Suppressor macrophage treated with lipopolysaccharide for 4 hours (primary cell): ENCODE results near the gene CUX1.
"Not testable (repeated sequence)": the region's sequence is repeated elsewhere in the genome, so short reads cannot be mapped to it uniquely, and the experiment has no call there.

Source experiments
- DNase-seq: peaks from one replicate; pipeline ENCODE4 v3.0.0-alpha.2; 2020

Gene CUX1, protein sequence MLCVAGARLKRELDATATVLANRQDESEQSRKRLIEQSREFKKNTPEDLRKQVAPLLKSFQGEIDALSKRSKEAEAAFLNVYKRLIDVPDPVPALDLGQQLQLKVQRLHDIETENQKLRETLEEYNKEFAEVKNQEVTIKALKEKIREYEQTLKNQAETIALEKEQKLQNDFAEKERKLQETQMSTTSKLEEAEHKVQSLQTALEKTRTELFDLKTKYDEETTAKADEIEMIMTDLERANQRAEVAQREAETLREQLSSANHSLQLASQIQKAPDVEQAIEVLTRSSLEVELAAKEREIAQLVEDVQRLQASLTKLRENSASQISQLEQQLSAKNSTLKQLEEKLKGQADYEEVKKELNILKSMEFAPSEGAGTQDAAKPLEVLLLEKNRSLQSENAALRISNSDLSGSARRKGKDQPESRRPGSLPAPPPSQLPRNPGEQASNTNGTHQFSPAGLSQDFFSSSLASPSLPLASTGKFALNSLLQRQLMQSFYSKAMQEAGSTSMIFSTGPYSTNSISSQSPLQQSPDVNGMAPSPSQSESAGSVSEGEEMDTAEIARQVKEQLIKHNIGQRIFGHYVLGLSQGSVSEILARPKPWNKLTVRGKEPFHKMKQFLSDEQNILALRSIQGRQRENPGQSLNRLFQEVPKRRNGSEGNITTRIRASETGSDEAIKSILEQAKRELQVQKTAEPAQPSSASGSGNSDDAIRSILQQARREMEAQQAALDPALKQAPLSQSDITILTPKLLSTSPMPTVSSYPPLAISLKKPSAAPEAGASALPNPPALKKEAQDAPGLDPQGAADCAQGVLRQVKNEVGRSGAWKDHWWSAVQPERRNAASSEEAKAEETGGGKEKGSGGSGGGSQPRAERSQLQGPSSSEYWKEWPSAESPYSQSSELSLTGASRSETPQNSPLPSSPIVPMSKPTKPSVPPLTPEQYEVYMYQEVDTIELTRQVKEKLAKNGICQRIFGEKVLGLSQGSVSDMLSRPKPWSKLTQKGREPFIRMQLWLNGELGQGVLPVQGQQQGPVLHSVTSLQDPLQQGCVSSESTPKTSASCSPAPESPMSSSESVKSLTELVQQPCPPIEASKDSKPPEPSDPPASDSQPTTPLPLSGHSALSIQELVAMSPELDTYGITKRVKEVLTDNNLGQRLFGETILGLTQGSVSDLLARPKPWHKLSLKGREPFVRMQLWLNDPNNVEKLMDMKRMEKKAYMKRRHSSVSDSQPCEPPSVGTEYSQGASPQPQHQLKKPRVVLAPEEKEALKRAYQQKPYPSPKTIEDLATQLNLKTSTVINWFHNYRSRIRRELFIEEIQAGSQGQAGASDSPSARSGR (N-terminal part only)

DNA sequence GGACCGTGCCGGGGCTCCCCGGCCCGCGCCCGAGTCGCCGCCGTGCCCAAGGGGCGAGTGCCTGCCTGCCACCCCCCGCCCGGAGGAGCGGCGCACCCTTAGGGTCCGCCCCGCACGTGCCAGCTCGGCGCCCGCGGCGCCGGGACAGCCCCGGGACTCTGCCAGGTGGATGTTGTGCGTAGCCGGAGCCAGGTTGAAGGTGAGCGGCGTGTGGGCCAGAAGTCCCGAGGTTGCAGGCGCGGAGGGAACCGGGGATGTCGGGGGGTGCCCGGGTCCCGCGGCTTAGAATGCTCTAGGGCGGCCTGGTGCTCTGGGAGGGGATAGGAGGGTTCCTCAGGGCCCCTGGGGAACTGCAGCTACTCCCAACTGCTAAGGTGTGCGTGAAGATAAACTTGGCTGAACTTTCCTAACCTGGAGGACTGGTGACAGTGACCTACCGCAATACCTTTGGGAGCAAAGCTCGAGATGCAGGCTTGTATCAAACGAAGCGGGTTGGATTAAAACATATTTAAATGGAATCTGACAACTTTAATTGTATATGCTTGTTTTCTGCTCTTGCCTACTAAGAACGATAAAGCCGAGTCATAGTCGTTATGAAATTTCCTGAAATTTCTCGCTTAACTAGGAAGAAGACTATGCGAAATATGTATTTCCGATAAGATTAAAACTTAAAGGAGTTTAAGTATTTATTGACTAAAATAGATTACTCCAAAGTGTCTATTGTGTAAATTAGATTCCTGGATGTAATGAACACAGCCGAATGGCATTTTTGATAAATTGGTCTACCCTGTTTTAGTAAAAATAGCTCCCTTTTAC, at the start of gene CUX1:
CUX1 (plus strand) TSS at position 156 of the 816 bp plus-strand sequence; CDS start at position 170, 14 bp downstream.
- DNase-seq, result peak; percentile 69

DNA sequence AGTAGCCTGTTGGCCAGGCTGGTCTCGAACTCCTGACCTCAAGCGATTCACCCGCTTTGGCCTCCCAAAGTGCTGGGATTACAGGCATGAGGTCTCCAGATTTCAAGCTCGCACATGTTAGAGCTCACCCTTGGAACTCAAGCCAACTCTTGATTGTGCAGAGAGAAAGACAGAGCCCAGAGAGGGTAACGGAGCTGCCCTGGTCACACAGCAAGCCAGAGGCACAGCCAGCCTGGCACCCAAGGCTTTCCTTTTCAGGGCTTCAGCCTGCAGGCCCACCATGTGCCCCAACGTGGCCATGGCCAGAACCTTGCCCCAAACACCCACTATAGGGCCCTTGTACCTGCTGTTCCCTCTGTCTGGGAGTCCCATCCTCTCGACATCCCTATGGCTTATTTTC, 49.1 kb upstream of the CUX1 start:
- DNase-seq, result no peak

DNA sequence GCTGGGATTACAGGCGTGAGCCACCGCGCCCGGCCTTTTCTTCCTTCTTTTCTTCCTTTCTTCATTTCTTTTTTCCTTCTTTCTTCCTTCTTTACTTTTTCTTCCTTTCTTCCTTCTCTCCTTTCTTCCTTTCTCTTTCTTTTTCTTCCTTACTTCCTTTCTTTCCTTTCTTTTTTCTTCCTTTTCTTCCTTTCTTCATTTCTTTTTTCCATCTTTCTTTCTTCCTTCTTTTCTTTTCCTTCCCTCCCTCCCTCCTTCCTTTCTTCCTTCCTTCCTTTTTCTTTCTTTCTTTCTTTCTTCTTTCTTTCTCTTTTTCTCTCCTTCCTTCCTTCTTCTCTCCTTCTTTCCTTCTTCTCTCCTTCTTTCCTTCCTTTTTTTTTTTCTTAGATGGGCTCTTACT, 47.0 kb upstream of the CUX1 start:
- no peak for DNase-seq

DNA sequence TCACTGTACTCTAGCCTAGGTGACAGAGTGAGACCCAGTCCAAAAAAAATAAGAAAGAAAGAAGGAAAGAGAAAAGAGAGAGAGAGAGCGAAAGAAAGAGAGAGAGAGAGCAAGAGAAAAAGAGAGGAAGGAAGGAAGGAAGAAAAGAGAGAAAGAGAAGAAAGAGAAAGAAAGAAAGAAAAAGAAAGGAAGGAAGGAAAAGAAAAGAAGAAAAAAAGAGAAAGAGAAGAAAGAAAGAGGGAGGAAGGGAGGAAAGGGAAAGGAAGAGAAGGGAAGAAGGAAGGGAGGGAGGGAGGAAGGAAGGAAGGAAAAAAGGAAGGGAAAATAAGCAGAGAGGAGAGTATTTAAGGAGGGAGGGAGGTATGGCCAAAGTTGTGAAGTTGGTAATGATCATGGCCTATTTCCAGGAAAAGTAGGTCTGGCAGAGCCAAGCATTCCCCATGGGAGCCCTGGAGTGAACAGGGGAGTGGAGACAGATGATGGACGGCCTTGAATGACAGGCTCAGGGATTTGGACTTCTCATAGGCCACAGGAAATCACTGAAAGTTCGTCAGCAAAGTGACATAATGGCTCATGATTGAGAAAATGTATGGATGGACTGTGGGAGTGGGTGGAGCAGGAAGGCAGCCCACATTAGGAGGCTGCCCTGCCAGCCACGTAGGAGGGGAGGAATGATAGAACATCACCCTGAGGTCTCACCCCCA, 44.8 kb upstream of the CUX1 start:
- peak; percentile 58 for DNase-seq

DNA sequence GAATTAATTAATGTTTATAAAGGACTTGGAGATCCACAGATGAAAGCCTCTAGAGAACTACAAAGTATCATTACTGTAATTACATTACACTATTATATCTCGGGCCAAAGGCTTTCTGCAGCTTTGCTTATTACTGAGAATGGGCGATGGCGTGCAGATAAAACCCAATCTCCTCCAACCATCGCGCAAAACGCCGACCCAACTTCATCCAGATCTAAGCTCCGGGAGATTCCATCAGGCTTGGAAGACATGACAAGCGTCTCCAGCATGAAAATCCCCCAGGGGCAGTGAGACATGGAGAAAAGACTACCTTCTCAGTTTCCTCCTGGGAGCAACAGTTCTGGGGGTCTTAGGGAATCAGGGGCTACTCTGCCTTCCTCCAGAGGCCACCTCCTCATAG, 42.2 kb upstream of the CUX1 start:
- no peak for DNase-seq

DNA sequence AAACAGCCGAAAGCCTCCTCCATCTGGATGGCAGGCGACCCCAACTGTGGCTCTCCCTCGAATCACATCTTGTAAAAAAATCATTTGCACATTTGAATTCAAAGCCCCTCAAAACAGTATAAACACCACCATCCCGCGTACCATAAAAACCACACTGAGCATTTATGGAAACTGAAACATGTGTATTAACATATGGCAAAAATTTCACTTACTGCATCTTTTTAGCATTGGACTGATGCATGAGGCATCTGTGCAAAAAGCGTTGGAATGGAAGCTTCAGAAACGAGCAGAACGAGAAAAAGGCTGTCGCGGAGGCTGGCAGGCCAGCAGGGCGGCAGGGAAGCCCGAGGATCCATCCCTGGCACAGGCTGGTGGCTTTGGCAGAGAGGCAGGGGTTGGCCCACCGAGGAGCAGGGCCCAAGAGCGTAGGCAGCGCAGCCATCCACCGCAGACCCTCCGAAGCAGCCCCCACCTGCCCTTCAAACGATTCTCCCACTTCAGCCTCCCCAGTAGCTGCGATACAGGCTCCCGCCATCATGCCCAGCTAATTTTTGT, 39.3 kb upstream of the CUX1 start:
- DNase-seq, result no peak

DNA sequence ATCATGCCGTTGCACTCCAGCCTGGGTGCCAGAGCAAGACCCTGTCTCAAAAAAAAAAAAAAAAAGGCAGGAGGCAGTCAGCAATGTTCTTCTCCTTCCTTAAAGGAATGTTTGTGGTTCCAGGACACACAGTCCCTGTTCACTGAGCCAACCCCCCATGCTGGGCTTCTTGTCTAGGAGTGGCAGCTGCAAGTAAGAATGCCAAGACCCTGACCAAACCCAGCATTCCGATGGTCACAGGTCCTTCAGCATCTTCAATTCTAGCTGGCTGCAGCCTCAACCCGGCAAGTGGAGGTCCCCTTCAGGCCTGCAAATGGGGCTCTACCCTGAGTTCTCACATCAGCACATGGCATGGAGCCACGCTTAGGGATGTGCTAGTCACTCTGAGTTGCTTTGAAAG, 38.2 kb upstream of the CUX1 start:
- no peak for DNase-seq

DNA sequence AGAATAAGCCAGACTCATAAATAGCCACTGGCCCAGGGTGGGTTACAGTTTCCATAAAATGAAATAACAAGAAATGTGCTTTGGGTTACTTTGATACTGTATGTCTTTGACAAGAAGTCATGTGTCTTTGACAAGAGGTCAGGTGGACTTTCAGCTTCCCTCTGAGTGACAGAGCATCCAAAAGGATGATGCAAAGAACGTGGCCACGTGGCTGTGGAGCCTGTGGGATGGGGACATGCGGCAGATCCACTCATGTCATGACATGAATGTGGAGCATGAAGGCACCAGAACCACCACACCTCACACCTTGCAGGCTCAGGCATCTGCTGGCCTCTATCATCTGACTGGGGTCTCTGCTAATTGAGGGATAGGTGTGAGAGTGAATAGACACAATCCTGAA, 37.1 kb upstream of the CUX1 start:
- DNase-seq, result no peak

DNA sequence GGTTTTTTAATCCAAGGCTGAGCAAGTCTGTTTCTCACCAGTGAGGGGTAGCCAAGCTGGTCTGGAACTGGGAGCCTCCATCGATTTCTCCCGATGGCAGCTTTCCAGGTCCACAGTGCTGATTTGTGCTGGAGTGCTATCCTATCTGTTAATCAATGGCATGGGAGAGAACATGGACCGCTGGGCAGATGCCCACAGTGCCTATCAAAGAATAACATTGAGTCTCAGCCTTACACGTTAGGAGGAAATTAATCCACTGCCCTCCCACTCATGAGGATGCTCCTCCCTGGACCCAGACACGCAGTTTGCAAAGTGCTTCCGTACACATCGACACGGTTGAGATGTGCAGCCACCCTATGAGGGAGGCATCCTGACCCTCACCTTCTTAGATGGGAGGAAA, 36.0 kb upstream of the CUX1 start:
- DNase-seq, result no peak

DNA sequence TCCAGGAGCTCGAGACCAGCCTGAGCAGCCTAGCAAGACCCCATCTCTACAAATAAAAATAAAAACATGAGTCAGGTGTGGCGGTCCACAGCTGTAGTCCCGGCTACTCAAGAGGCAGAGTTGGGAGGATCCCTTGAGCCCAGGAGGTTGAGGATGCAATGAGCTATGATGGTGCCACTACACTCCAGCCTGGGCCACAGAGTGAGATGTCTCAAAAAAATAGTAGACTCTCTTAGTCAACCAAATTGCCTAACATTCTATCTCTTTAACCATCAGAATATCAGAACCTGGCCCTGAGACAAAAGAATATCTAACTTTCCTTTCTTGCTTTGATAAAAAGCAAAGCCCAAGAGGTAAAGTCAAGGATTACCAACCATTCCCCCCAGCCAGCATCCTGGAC, 35.0 kb upstream of the CUX1 start:
- DNase-seq, result no peak

DNA sequence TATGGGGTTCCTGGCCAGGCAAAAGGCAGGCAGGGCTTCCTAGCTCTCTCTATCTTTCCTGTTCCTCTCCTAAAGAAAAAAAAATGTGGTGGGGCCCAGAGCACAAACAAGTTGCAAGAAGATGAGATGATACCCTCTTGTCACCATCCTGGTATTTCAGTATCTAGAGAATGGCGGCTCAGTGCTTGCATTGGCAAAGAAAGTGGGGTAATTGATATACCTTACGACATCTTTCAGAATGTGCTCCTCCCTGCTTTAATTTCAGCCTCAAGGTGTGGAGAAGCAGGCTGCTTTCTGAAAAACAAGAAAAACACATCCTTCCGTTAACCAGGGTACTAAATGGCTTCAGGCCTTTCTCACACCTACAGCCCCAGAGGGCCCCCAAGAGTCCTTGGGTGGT, 34.5 kb upstream of the CUX1 start:
- no peak for DNase-seq

DNA sequence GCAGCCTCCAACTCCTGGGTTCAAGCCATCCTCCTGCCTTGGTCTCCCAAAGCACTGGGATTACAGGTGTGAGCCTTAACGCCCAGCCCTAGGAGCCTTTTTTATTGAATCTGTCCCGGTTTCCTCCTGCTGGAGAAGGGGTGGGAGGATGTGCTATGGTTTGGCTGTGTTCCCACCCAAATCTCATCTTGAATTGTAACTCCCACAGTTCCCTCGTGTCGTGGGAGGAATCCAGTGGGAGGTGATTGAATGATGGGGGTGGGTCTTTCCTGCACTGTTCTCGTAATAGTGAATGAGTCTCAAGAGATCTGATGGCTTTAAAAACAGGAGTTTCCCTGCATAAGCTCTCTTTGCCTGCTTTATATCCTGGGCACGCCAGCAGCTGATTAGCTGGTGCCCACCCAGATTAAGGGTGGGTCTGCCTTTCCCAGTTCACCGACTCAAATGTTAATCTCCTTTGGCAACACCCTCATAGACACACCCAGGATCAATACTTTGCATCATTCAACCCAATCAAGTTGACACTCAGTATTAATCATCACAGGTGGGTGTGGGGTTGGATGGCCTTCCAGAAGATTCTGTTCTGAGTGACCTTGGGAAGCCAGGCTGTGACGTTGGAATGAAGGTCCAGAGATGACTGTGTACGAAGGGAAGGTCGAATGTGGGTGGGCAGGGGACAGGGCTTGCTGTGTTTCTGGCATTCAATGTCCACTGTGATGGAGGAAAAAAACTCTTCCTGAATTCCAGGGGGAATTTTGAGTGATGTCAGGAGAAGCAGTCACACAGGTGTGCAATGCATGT, 33.8 kb upstream of the CUX1 start:
- no peak for DNase-seq

DNA sequence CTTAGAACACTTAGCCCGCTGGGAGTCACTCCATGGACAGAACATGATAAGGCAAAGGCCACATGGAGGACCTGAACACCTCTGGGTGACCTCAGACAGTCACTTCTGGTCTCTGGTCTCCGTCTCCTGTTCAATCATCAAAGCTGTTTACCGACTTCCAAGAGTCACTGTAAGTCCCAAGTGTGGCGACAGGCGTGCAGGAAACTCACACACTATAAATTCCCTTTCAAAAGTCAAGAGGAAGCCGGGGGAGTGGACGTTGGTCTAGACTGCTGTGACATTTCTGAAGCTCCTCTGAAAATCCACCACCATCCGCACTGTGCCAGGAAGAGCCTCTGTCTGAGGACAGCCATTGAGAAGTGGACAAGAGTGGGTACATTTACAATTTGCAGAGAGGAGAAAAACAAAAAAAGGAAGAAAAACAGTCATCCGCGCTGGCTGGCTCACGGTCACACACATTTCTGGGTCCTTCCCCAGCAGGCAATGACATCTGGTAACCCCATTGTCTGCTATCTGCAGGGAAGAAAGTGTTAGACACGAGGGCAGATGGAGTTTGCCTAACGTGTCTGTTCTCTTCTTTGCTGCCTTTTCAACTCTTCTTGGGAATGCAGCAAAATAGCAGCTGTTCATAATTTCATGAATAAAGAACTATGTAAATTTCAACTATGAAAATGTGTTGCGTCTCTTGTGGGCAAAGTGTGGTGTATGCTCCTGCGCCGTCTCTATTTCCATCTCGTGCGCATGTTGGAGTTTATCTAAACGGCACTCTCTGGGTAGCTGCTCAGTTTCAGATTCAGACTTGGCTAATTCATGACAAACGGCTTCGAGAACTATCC, 32.9 kb upstream of the CUX1 start:
- DNase-seq, result peak; percentile 88

DNA sequence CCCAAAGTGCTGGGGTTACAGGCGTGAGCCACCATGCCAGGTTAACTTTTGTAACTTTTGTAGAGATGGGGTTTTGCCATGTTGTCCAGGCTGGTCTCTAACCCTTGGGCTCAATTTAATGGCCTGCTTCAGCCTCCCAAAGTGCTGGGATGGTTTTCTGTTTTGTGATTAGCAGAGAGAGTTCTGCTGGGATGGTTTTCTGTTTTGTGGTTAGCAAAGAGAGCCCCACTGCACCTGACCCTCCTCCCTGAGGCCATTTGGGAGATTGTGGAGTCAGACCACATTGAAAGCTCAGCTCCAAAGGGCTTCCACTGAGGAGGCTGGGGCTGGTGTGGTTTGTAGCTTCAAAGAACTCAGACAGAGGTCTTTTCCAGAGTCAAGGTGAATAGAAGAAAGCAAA, 29.6 kb upstream of the CUX1 start:
- DNase-seq, result no peak

DNA sequence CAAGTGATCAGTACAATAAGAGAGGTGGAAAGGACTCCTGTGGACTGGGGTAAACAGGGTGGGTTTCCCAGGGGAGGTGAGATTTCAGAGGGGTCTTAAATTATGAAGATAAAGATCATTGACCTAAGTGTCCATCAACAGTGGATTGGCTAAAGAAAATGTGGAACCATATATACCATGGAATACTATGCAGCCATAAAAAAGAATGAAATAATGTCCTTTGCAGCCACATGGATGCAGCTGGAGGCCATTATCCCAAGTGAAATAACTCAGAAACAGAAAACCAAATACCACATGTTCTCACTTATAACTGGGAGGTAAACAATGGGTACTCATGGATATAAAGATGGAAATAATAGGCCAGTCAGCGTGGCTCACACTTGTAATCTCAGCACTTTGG, 28.9 kb upstream of the CUX1 start:
- DNase-seq, result no peak

DNA sequence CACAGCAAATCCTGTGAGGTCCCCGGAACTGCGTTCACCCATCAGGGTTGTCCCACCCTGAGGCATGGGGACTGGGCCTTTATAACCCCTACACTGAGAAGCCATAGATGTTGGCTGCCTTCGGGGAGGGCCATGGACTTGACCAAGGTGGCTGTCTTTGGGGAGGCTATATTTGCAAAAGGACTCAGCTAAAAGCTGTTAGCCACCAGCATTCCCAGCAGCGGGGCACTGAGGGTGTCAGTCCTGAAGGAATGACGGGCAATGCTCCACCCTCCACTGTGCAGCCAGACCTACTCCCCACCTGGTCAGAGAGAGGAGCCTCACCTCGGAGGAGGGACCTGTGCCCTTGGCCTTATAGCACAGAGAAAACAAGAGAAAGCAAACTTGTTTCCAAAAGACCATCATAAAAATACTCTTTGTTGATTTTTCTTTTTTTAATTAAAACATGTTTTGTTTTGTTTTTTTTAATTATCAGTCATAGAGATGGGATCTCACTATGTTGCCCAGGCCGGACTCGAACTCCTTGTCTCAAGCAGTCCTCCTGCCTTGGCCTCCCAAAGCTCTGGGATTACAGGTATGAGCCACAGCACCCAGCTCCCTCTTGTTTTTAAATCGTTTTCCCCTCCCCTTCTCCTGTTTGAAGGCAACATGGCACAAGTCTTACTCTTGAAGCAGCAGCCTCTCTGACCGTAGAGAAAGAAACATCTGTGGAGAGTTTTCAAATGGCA, 26.7 kb upstream of the CUX1 start:
- DNase-seq, result no peak

DNA sequence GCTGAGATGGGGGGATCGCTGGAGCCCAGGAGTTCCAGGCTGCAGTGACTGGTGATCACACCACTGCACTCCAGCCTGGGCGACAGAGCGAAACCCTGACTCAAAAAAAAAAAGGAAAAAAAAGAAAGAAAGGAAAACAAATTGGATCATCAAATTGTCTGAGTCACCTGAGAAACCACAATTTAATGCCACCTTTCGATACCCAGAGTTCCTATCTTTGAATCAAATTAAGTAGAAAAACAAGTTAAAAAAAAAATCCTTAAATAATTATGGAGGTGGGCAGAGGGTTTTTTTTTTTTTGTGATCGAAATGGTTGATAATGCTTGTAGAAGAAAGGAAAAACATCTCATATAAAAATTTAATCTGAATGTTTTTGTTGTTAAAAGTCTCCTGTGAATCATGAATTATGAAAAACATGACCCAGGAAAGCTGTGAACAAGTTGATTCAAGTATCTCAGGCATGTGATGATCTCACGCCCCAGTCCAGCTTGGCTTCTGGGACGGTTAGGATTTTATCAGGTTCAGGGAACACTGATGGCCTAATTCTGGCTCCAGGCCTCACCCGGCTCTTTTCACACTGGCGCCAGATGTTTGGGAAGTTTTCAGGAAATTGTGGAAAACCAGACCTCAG, 25.3 kb upstream of the CUX1 start:
- no peak for DNase-seq

DNA sequence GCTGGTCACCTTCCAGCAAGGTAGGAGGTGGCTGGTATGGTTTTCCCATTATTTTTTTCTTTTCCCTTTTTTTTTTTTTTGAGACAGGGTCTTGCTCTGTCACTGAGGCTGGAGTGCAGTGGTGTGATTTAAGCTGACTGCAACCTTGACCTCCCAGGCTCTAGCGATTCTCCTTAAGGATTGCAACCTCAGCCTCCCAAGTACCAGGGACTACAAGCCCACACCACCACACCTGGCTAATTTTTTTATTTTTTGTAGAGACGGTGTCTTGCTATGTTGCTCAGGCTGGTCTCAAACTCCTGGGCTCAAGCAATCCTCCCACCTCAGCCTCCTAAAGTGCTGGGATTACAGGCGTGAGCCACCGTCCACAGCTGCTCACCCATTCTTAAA, 24.7 kb upstream of the CUX1 start:
- DNase-seq, result not testable (repeated sequence)
